ENCODE data around the gene ASCL3.
"Not testable (repeated sequence)": the region's sequence is repeated elsewhere in the genome, so short reads cannot be mapped to it uniquely, and the experiment has no call there.

DNA sequence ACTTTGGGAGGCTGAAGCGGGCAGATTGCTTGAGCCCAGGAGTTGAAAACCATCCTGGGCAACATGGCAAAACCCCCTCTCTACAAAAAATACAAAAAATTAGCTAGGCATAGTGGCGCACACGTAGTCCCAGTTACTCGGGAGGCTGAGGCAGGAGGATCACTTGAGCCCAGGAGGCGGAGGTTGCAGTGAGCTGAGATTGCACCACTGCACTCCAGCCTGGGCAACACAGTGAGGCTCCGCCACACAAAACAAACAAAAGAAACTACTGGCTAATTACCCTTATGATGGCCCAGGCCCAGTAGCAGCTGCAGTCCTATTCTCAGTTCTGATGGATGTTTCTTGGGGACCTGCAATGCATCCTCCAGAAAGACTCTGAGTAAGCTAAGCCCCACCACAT is 44.0 kb upstream of the ASCL3 start:
- not testable (repeated sequence) for TF ChIP-seq CTCF, POLR2A (IDR thresholded peaks at IDR 0.05)

All from thyroid gland (tissue), 4 donors.